Smooth muscle cell (in vitro differentiated cells): ENCODE results near the gene SEC31B. TPM values are rescaled to one million over a fixed set of nuclear protein-coding genes. Genes with fewer than 3 reads are reported as not detected.

Experiments
- DNase-seq: peaks from one replicate; lab custom pipeline; 2025; ENCODE audit not compliant: unreplicated experiment; lab: John Stamatoyannopoulos, UW
- H2AFZ ChIP-seq: fragments of 200-600 bp; sonication (generic); 2 replicates; pipeline ENCODE4 v1.6.0; 2016; ENCODE audit warnings: antibody characterized with exemption, low read depth, mild to moderate bottlenecking
- H3F3A ChIP-seq: fragments of 200-600 bp; sonication (generic); 2 replicates; pipeline ENCODE4 v1.6.0; 2017; ENCODE audit warnings: antibody characterized with exemption, low read depth
- H3K27ac ChIP-seq: fragments of 200-600 bp; sonication (generic); 2 replicates; pipeline ENCODE4 v1.5.1; 2016; ENCODE audit warnings: low read depth, mild to moderate bottlenecking
- H3K27me3 ChIP-seq: fragments of 200-600 bp; sonication (generic); 2 replicates; pipeline ENCODE4 v1.6.1; 2016; ENCODE audit warnings: low read depth, mild to moderate bottlenecking
- H3K36me3 ChIP-seq: fragments of 200-600 bp; sonication (generic); 2 replicates; pipeline ENCODE4 v1.5.1; 2016; ENCODE audit warnings: low read depth
- H3K4me1 ChIP-seq: fragments of 200-600 bp; sonication (generic); 2 replicates; pipeline ENCODE4 v1.5.1; 2016; ENCODE audit warnings: low read depth
- H3K4me2 ChIP-seq: fragments of 200-600 bp; sonication (generic); 2 replicates; pipeline ENCODE4 v1.6.0; 2016; ENCODE audit warnings: mild to moderate bottlenecking
- H3K4me3 ChIP-seq: fragments of 200-600 bp; sonication (generic); 2 replicates; pipeline ENCODE4 v1.5.1; 2016; ENCODE audit warnings: mild to moderate bottlenecking
- H3K79me2 ChIP-seq: fragments of 200-600 bp; sonication (generic); 2 replicates; pipeline ENCODE4 v1.6.0; 2016; ENCODE audit warnings: low read depth, mild to moderate bottlenecking
- H3K9ac ChIP-seq: fragments of 200-600 bp; sonication (generic); 2 replicates; pipeline ENCODE4 v1.6.0; 2016; ENCODE audit warnings: low read depth
- H3K9me3 ChIP-seq: fragments of 200-600 bp; sonication (generic); replicated peaks from 2 replicates; pipeline ENCODE4 v1.5.1; 2016; ENCODE audit warnings: low read depth
- H4K20me1 ChIP-seq: fragments of 200-600 bp; sonication (generic); 2 replicates; pipeline ENCODE4 v1.6.0; 2016; ENCODE audit warnings: low read depth
- CTCF ChIP-seq: fragments of 200-600 bp; sonication (generic); IDR thresholded peaks from 2 replicates; pipeline ENCODE4 v1.5.1; 2017; ENCODE audit warnings: borderline replicate concordance, mild to moderate bottlenecking, antibody characterized with exemption; ENCODE audit not compliant: insufficient read depth, poor library complexity, severe bottlenecking
- WGBS: methylation state at CpG from one replicate; pipeline ENCODE4 v1.1.7; 2016; ENCODE audit warnings: low lambda C conversion rate; 5-methylcytosine and 5-hydroxymethylcytosine counted together
- polyA plus RNA-seq: library from polyadenylated mRNA; unstranded; fragments of >200 nt; fragmentation: Nextera tagmentation; extraction: Ambion mirVana; gene quantifications from 2 replicates; pipeline ENCODE4 v1.2.1, GENCODE V29; 2016
- total RNA-seq: library from RNA; depleted of rRNA; stranded (reverse); fragments of >200 nt; gene quantifications from 2 replicates; pipeline ENCODE4 v1.2.3, GENCODE V29; 2014

Gene SEC31B
- total and polyA plus RNA-seq, 2 experiments from 2014 or later = 4.5 to 6.3 TPM

DNA sequence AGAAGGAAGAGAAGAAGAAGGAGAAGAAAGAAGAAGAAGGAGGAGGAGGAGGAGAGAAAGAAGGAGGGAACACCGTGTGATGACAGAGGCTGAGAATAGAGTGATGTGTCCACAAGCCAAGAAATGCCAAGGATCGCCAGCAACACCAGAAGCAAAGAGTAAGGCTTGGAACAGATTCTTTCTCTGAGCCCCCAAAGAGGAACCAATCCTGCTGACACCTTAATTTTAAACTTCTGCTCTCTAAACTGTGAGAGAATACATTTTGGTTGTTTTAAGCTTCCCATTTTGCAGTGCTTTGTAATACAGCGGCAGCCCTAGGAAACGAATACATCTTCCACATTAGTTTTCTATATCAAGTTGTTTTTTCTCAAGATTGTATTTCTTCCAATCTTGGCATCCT lies 70.7 kb downstream of the SEC31B start:
- Histone ChIP-seq H3K4me3 (no peak overlapping the region), H3K36me3 (no peaks in the 10 kb centered on the region), H3K79me2 (no peaks in the 10 kb centered on the region), H3F3A (no peaks in the 10 kb centered on the region), H3K9me3 (no peaks in the 10 kb centered on the region), H3K27ac (no peak overlapping the region), H3K4me1 (no peaks in the 10 kb centered on the region), H2AFZ (no peak overlapping the region), H3K9ac (no peak overlapping the region), H4K20me1 (no peaks in the 10 kb centered on the region), H3K4me2 (no peak overlapping the region), H3K27me3 (peaks cover 32% of the 10 kb centered on the region)
- 87% methylated on average over 4 of the region's 4 CpGs for WGBS
- TF ChIP-seq CTCF = no peak
- no peak for DNase-seq

DNA sequence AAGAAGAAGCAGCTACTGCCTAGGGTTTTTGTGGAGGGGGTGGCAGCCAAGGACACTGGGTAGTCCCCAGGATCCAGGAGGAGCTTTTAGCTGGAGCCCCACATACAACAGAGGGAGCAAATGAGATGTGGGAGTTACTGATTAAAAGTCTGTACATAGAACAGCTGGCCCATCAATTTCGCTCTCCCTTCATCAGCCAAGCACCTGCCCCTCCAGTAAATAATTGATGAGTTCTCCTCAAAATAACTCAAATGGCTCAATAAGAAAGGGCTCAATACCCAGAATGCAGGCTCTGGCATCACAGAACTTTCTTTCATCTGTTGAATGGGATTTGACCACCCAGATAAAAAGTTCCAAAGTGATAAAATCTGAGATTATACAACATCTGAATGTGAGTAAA lies 72.0 kb downstream of the SEC31B start:
- H3K27me3 ChIP-seq = peaks cover 34% of the 10 kb centered on the region

DNA sequence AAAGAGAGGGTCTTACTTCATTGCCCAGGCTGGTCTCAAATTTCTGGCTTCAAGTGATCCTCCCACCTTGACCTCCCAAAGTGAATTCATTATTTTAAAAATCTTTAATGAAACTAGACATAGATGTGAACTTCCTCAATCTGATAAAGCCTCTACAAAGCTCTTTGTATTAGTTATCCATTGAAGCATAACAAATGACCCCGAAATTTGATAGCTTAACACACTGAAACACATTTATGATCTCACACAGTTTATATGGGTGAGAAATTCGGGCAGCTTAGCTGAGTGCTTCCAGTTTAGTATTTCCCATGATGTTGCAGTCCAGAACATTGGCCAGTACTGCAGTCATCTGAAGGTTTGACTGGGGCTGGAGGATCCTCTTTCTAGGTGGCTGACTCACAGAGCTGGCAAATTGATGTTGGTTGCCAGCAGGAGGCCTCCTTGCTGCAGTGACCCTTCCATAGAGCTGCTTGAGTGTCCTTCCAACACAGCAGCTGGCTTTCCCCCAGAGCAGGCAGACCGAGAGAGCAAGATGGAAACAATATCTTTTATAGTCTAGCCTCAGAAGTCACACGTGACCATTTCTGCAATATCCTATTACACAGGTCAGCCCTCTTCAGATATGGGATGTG lies 73.4 kb downstream of the SEC31B start:
- peaks cover 28% of the 10 kb centered on the region for H3K27me3 ChIP-seq
- H3K9ac ChIP-seq = no peak overlapping the region
- H3F3A ChIP-seq = no peaks in the 10 kb centered on the region
- no peak overlapping the region for H3K4me2 ChIP-seq
- no peak for TF ChIP-seq CTCF
- no peak overlapping the region for H2AFZ ChIP-seq
- no peaks in the 10 kb centered on the region for H3K79me2 ChIP-seq
- 81% methylated on average over 4 of the region's 4 CpGs for WGBS
- H3K4me3 ChIP-seq = no peak overlapping the region
- no peak overlapping the region for H3K27ac ChIP-seq
- no peaks in the 10 kb centered on the region for H3K9me3 ChIP-seq
- no peaks in the 10 kb centered on the region for H4K20me1 ChIP-seq
- no peak for DNase-seq
- H3K36me3 ChIP-seq = no peaks in the 10 kb centered on the region
- H3K4me1 ChIP-seq = no peaks in the 10 kb centered on the region

More for the DNA sequence above, 72.0 kb downstream of the SEC31B start:
- Histone ChIP-seq H3K4me2 (no peak overlapping the region), H2AFZ (no peak overlapping the region), H4K20me1 (no peaks in the 10 kb centered on the region), H3F3A (no peaks in the 10 kb centered on the region), H3K4me1 (no peaks in the 10 kb centered on the region), H3K27ac (no peak overlapping the region), H3K36me3 (no peaks in the 10 kb centered on the region), H3K79me2 (no peaks in the 10 kb centered on the region), H3K9ac (no peak overlapping the region), H3K9me3 (no peaks in the 10 kb centered on the region), H3K4me3 (no peak overlapping the region)
- TF ChIP-seq CTCF = no peak
- DNase-seq = no peak
- whole genome bisulfite sequencing = 100% methylated on average over 1 of the region's 1 CpG

DNA sequence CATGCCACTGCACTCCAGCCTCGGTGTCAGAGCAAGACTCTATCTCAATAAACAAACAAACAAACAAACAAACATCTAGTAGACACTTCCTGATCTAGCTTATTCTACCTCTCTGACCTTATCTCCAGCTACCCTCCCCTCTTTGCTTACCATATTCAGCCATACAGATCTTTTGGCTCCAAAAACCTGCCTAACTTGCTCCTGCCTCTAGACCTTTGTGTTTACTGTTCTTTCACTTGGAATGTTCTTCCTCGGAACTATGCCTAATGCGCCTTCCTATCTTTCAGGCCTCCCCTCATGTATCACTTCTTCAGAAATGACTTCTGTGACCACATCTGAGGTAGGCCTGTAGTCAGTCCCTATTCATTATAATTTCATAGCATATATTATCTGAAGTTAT lies 77.1 kb downstream of the SEC31B start:
- Histone ChIP-seq H3K9ac (no peak overlapping the region), H3K9me3 (no peaks in the 10 kb centered on the region), H3K27me3 (peaks cover 10% of the 10 kb centered on the region), H2AFZ (no peak overlapping the region), H3K36me3 (no peaks in the 10 kb centered on the region), H3K79me2 (no peaks in the 10 kb centered on the region), H4K20me1 (no peaks in the 10 kb centered on the region), H3K4me3 (no peak overlapping the region), H3F3A (no peaks in the 10 kb centered on the region), H3K4me1 (no peaks in the 10 kb centered on the region), H3K4me2 (no peak overlapping the region), H3K27ac (no peak overlapping the region)
- TF ChIP-seq CTCF = no peak
- no peak for DNase-seq
- 87% methylated on average over 3 of the region's 3 CpGs for WGBS
